Loucy (cell line): ENCODE results near the gene IL21R.

Source experiments
- H2AFZ ChIP-seq: fragments of 200-600 bp; sonication (generic); 2 replicates; pipeline ENCODE4 v1.6.0; 2016; ENCODE audit warnings: antibody characterized with exemption, mild to moderate bottlenecking, low read length, moderate library complexity
- H3F3A ChIP-seq: fragments of 200-600 bp; 2 replicates; pipeline ENCODE4 v1.6.0; 2016; ENCODE audit warnings: antibody characterized with exemption, low read depth, mild to moderate bottlenecking
- H3K27me3 ChIP-seq: fragments of 200-600 bp; sonication (generic); 2 replicates; pipeline ENCODE4 v1.6.1; 2014; ENCODE audit warnings: low read length, mild to moderate bottlenecking; ENCODE audit not compliant: insufficient read depth, poor library complexity, severe bottlenecking
- H3K36me3 ChIP-seq: fragments of 200-600 bp; sonication (generic); 2 replicates; pipeline ENCODE4 v1.6.1; 2016; ENCODE audit warnings: low read length; ENCODE audit not compliant: insufficient read depth
- H3K4me1 ChIP-seq: fragments of 200-600 bp; sonication (generic); 2 replicates; pipeline ENCODE4 v1.5.1; 2014; ENCODE audit warnings: low read length, mild to moderate bottlenecking; ENCODE audit not compliant: insufficient read depth, poor library complexity, severe bottlenecking
- H3K4me2 ChIP-seq: fragments of 200-600 bp; sonication (generic); 2 replicates; pipeline ENCODE4 v1.6.0; 2014; ENCODE audit warnings: antibody characterized with exemption, low read length, low read depth, mild to moderate bottlenecking; ENCODE audit not compliant: poor library complexity, severe bottlenecking
- H3K4me3 ChIP-seq: fragments of 200-600 bp; sonication (generic); 2 replicates; pipeline ENCODE4 v1.5.1; 2014; ENCODE audit warnings: low read length, mild to moderate bottlenecking, mixed read lengths; ENCODE audit not compliant: poor library complexity, severe bottlenecking
- H3K79me2 ChIP-seq: fragments of 200-600 bp; sonication (generic); 2 replicates; pipeline ENCODE4 v1.6.1; 2014; ENCODE audit warnings: low read length; ENCODE audit not compliant: insufficient read depth
- H3K9ac ChIP-seq: fragments of 200-600 bp; sonication (generic); 2 replicates; pipeline ENCODE4 v1.6.0; 2014; ENCODE audit warnings: mild to moderate bottlenecking, low read depth, low read length, moderate library complexity; ENCODE audit not compliant: poor library complexity, severe bottlenecking
- H3K9me2 ChIP-seq: fragments of 200-600 bp; sonication (generic); replicated peaks from 2 replicates; pipeline ENCODE4 v1.6.1; 2016; ENCODE audit warnings: low read depth, low read length, mixed read lengths
- H3K9me3 ChIP-seq: fragments of 200-600 bp; sonication (generic); 2 replicates; pipeline ENCODE4 v1.6.1; 2014; ENCODE audit warnings: mild to moderate bottlenecking, antibody characterized with exemption, low read length, low read depth; ENCODE audit not compliant: insufficient read depth
- H4K20me1 ChIP-seq: fragments of 200-600 bp; sonication (generic); 2 replicates; pipeline ENCODE4 v1.6.0; 2014; ENCODE audit warnings: antibody characterized with exemption, low read length, mild to moderate bottlenecking; ENCODE audit not compliant: insufficient read depth, poor library complexity, severe bottlenecking
- EZH2phosphoT487 ChIP-seq: fragments of 200-600 bp; IDR thresholded peaks from 2 replicates; pipeline ENCODE4 v1.6.1; 2018; ENCODE audit warnings: antibody characterized with exemption, mild to moderate bottlenecking, moderate library complexity, borderline replicate concordance
- TF ChIP-seq, protein P1 (sequence below): fragments of 200-600 bp; sonication (generic); conservative IDR thresholded peaks from 2 replicates; pipeline ENCODE4 v1.5.1; 2014; ENCODE audit warnings: mild to moderate bottlenecking, antibody characterized with exemption, low read length

The IL21R gene

DNA sequence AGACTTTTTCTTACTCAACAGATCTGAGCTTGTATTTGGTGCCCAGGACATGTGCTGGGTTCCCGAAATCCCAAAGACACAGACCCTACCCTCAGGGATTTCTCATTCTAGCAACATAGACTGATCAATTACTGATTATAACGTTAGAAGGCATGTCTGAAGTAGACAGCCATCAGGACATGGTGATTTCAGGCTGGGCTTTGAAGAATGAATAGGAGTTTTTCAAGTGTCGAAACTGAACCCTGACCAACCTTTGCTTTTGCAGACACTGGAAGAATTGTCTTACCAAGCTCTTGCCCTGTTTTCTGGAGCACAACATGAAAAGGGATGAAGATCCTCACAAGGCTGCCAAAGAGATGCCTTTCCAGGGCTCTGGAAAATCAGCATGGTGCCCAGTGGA is 40.0 kb upstream of the IL21R start:
- Histone ChIP-seq H3K27me3 (no peaks in the 10 kb centered on the region), H3F3A (peaks cover 4% of the 10 kb centered on the region), H3K4me1 (peaks cover 5% of the 10 kb centered on the region), H2AFZ (no peak overlapping the region), H3K36me3 (no peaks in the 10 kb centered on the region; the same call in 1 of the 2 replicates), H3K9me2 (no peaks in the 10 kb centered on the region), H3K4me3 (no peak overlapping the region), H4K20me1 (no peaks in the 10 kb centered on the region), H3K79me2 (no peaks in the 10 kb centered on the region), H3K4me2 (no peak overlapping the region), H3K9me3 (no peaks in the 10 kb centered on the region), H3K9ac (no peak overlapping the region)
- no peak for TF ChIP-seq EZH2phosphoT487

DNA sequence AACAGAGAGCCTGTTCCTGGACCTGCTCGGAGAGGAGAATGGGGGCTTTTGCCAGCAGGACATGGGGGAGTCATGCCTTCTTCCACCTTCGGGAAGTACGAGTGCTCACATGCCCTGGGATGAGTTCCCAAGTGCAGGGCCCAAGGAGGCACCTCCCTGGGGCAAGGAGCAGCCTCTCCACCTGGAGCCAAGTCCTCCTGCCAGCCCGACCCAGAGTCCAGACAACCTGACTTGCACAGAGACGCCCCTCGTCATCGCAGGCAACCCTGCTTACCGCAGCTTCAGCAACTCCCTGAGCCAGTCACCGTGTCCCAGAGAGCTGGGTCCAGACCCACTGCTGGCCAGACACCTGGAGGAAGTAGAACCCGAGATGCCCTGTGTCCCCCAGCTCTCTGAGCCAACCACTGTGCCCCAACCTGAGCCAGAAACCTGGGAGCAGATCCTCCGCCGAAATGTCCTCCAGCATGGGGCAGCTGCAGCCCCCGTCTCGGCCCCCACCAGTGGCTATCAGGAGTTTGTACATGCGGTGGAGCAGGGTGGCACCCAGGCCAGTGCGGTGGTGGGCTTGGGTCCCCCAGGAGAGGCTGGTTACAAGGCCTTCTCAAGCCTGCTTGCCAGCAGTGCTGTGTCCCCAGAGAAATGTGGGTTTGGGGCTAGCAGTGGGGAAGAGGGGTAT is 39.3 kb upstream of the IL21R start:
- Histone ChIP-seq H3K9me2 (no peaks in the 10 kb centered on the region), H3K4me2 (no peak overlapping the region), H3K4me3 (no peak overlapping the region), H3K27me3 (no peaks in the 10 kb centered on the region), H4K20me1 (no peaks in the 10 kb centered on the region), H3K4me1 (peaks cover 10% of the 10 kb centered on the region), H3K79me2 (no peaks in the 10 kb centered on the region), H2AFZ (no peak overlapping the region), H3F3A (peaks cover 9% of the 10 kb centered on the region), H3K36me3 (no peaks in the 10 kb centered on the region; the same call in 1 of the 2 replicates), H3K9ac (no peak overlapping the region), H3K9me3 (no peaks in the 10 kb centered on the region)
- TF ChIP-seq, protein P1, sequence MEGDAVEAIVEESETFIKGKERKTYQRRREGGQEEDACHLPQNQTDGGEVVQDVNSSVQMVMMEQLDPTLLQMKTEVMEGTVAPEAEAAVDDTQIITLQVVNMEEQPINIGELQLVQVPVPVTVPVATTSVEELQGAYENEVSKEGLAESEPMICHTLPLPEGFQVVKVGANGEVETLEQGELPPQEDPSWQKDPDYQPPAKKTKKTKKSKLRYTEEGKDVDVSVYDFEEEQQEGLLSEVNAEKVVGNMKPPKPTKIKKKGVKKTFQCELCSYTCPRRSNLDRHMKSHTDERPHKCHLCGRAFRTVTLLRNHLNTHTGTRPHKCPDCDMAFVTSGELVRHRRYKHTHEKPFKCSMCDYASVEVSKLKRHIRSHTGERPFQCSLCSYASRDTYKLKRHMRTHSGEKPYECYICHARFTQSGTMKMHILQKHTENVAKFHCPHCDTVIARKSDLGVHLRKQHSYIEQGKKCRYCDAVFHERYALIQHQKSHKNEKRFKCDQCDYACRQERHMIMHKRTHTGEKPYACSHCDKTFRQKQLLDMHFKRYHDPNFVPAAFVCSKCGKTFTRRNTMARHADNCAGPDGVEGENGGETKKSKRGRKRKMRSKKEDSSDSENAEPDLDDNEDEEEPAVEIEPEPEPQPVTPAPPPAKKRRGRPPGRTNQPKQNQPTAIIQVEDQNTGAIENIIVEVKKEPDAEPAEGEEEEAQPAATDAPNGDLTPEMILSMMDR: no peak
- no peak for TF ChIP-seq EZH2phosphoT487

DNA sequence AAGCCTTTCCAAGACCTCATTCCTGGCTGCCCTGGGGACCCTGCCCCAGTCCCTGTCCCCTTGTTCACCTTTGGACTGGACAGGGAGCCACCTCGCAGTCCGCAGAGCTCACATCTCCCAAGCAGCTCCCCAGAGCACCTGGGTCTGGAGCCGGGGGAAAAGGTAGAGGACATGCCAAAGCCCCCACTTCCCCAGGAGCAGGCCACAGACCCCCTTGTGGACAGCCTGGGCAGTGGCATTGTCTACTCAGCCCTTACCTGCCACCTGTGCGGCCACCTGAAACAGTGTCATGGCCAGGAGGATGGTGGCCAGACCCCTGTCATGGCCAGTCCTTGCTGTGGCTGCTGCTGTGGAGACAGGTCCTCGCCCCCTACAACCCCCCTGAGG is 38.7 kb upstream of the IL21R start:
- Histone ChIP-seq H3K4me1 (peaks cover 14% of the 10 kb centered on the region), H3K9me2 (no peaks in the 10 kb centered on the region), H3K9me3 (no peaks in the 10 kb centered on the region), H3K9ac (no peak overlapping the region), H3K4me3 (no peak overlapping the region), H3K27me3 (no peaks in the 10 kb centered on the region), H3F3A (peaks cover 12% of the 10 kb centered on the region), H3K79me2 (no peaks in the 10 kb centered on the region), H4K20me1 (no peaks in the 10 kb centered on the region), H3K4me2 (no peak overlapping the region), H2AFZ (no peak overlapping the region), H3K36me3 (no peaks in the 10 kb centered on the region; the same call in 1 of the 2 replicates)
- TF ChIP-seq EZH2phosphoT487: no peak
- TF ChIP-seq, protein P1: no peak

DNA sequence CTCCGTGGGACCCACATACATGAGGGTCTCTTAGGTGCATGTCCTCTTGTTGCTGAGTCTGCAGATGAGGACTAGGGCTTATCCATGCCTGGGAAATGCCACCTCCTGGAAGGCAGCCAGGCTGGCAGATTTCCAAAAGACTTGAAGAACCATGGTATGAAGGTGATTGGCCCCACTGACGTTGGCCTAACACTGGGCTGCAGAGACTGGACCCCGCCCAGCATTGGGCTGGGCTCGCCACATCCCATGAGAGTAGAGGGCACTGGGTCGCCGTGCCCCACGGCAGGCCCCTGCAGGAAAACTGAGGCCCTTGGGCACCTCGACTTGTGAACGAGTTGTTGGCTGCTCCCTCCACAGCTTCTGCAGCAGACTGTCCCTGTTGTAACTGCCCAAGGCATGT is 38.2 kb upstream of the IL21R start:
- no peaks in the 10 kb centered on the region for H3K79me2 ChIP-seq
- no peak overlapping the region for H3K4me2 ChIP-seq
- H3K36me3 ChIP-seq: no peaks in the 10 kb centered on the region; the same call in 1 of the 2 replicates
- no peak overlapping the region for H3K4me3 ChIP-seq
- no peaks in the 10 kb centered on the region for H3K27me3 ChIP-seq
- peaks cover 14% of the 10 kb centered on the region for H3K4me1 ChIP-seq
- no peak for TF ChIP-seq EZH2phosphoT487
- TF ChIP-seq, protein P1: no peak
- H2AFZ ChIP-seq: no peak overlapping the region
- H3F3A ChIP-seq: peaks cover 12% of the 10 kb centered on the region
- no peak overlapping the region for H3K9ac ChIP-seq
- H3K9me2 ChIP-seq: no peaks in the 10 kb centered on the region
- H3K9me3 ChIP-seq: no peaks in the 10 kb centered on the region
- no peaks in the 10 kb centered on the region for H4K20me1 ChIP-seq
